ENCODE measurements around the gene ERC2.

GRCh38 chr3:55468251-55468650 is 1000.0 kb downstream of the ERC2 start:
- no peak for TF ChIP-seq CTCF (conservative IDR thresholded peaks at IDR 0.05 in 1 of 2, IDR thresholded peaks at IDR 0.05 in 1 of 2; ENCODE audit: low read depth in 1 of 2, low read length in 2 of 2)
- TF ChIP-seq EZH2 (IDR thresholded peaks at IDR 0.05; ENCODE audit: low read length, missing control alignments) = no peak

Measured in fibroblast of lung (primary cell).